Psoas muscle (tissue), 8 donors: ENCODE data around the gene ALK. TPM values are rescaled to one million over a fixed set of nuclear protein-coding genes. Genes with fewer than 3 reads are reported as not detected.

ENCODE experiments used
- ATAC-seq, 4 donors: fragments of 200-7000 bp; cut with Tn5 transposase; one replicate each; pipeline ENCODE4 v1.9.1; 2020; ENCODE audit warnings: moderate library complexity in 3 of 4, mild to moderate bottlenecking in 2 of 4
- DNase-seq, 2 donors: peaks; one replicate each; pipeline ENCODE4 v3.0.0-alpha.2; 2020
- H3K27ac ChIP-seq: fragments of 200-600 bp; one replicate; pipeline ENCODE4 v1.8.0; 2022
- H3K27me3 ChIP-seq, 3 donors: fragments of 200-600 bp in 1 of 3; one replicate each; pipeline versions ENCODE4 v1.6.1 to v1.8.0; 2013 to 2022; ENCODE audit warnings: low read length in 2 of 3, mild to moderate bottlenecking in 2 of 3, moderate library complexity in 1 of 3; ENCODE audit not compliant: insufficient read depth in 3 of 3
- H3K36me3 ChIP-seq, 2 donors: fragments of 200-600 bp in 1 of 2; one replicate each; pipeline versions ENCODE4 v1.6.1 to v1.8.0; 2013 to 2022; ENCODE audit warnings: low read depth in 1 of 2, mild to moderate bottlenecking in 1 of 2, moderate library complexity in 1 of 2; ENCODE audit not compliant: insufficient read depth in 1 of 2
- H3K4me1 ChIP-seq: fragments of 200-600 bp; one replicate; pipeline ENCODE4 v1.8.0; 2022
- H3K4me3 ChIP-seq: fragments of 200-600 bp; one replicate; pipeline ENCODE4 v1.8.0; 2022; ENCODE audit warnings: mild to moderate bottlenecking
- H3K9me3 ChIP-seq: fragments of 200-600 bp; one replicate; pipeline ENCODE4 v1.8.0; 2022
- WGBS, 3 donors: extraction: QIAGEN DNeasy Blood & Tissue Kit; methylation state at CpG; one replicate each; pipeline versions ENCODE4 v1.1.6 to v1.1.7; 2013; 5-methylcytosine and 5-hydroxymethylcytosine counted together
- intact Hi-C, 2 donors: fragments of 100-400 bp; cut with DNase I; formaldehyde crosslinking; loops; one replicate each; pipeline versions ENCODE4 v1.11.0 to v1.14.2; 2022
- polyA plus RNA-seq, 3 donors: library from polyadenylated mRNA; stranded (reverse); fragments of 200-250 nt; gene quantifications; one replicate each; pipeline ENCODE4 v1.2.3, GENCODE V29; 2013
- total RNA-seq, 4 donors: library from RNA; stranded (reverse); fragmentation: NEBNext Ultra II Directional in 2 of 4; extraction: Animal tissue kit (Norgen Biotek cat#: 25700) in 2 of 4; gene quantifications; one replicate each; pipeline versions ENCODE4 v1.2.1 to v1.2.4, GENCODE V29; 2021 to 2023
- TF ChIP-seq, protein P1 (sequence below): fragments of 200-600 bp; IDR thresholded peaks from one replicate; pipeline ENCODE4 v1.8.0; 2022; ENCODE audit warnings: antibody characterized with exemption
- donor health status: healthy with polysubstance abuse.
- donor health status: DM: no; HTN: no; CAD: no; lungs with moderate emphysema.
- donor health status: Bipolar disorder and iron deficiency.
- donor health status: healthy.
- donor health status: DM: yes; HTN: yes; CAD: no.
- donor health status: DM: no; HTN: no; CAD: no.
- donor health status: DM: no; HTN: no; CAD: no.
- donor health status: DM: yes; HTN: yes; CAD: no.

ALK gene
- total and polyA plus RNA-seq, 7 donors: 0.03 to 0.32 (median 0.08) TPM; not detected in 2

- WGBS, 3 donors: 0 to 50% (median 20%) methylated on average over 1 of the region's 1 CpG
- no peak for ATAC-seq
- H3K9me3 ChIP-seq: no peaks in the 10 kb centered on the region
- H3K27ac ChIP-seq: no peak overlapping the region
- no peak for DNase-seq
- H3K36me3 ChIP-seq: no peaks in the 10 kb centered on the region
- no peaks in the 10 kb centered on the region for H3K4me1 ChIP-seq
- intact Hi-C loops: no loop called here
- H3K27me3 ChIP-seq: peaks cover 2 to 8% (median 2%) of the 10 kb centered on the region in 3 donors
- TF ChIP-seq, protein P1, sequence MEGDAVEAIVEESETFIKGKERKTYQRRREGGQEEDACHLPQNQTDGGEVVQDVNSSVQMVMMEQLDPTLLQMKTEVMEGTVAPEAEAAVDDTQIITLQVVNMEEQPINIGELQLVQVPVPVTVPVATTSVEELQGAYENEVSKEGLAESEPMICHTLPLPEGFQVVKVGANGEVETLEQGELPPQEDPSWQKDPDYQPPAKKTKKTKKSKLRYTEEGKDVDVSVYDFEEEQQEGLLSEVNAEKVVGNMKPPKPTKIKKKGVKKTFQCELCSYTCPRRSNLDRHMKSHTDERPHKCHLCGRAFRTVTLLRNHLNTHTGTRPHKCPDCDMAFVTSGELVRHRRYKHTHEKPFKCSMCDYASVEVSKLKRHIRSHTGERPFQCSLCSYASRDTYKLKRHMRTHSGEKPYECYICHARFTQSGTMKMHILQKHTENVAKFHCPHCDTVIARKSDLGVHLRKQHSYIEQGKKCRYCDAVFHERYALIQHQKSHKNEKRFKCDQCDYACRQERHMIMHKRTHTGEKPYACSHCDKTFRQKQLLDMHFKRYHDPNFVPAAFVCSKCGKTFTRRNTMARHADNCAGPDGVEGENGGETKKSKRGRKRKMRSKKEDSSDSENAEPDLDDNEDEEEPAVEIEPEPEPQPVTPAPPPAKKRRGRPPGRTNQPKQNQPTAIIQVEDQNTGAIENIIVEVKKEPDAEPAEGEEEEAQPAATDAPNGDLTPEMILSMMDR: no peak
- H3K4me3 ChIP-seq: no peak overlapping the region
Measured at GRCh38 chr2:29931818-29932217, 10.4 kb upstream of the ALK start.

DNA sequence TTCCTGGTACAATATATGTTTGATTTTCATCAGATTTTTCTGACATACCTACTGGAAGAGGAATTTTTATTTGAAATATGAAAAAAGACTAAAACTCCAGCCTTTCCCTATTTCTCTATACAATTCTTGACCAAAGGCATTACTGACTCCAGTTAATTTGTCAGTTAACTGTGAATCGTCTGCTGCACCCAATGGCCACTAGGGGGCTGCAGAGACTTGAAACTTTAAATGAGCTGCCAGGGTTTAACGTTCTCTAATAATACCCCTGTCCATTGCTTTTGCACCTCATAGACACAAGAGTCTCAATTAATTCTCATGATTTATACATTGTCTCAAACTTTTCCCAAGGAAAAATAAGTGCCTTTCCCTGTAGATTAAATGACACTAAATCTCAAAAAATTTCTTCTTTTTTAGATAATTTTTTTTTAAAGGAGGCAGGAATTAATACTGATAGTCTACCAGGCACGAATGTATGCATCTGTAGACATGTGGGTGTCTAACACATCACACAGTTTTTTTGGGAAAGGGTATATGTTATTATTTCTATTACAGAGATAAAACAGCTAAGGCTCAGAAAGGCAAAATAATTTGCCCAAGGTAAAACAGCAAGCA is 1.8 kb upstream of the ALK start:
- DNase-seq: peak in 1 of 2 donors; percentile 32
- peaks cover under 1 to 60% (median 9%) of the 10 kb centered on the region in 3 donors for H3K27me3 ChIP-seq
- 21 to 25% (median 22%) methylated on average over 3 of the region's 3 CpGs for WGBS, 3 donors
- intact Hi-C loops: loop anchor here (5.0 kb wide), 2 partner anchors 104 to 149 kb away; no protein-coding TSS in a partner anchor
- peaks cover 20% of the 10 kb centered on the region for H3K4me1 ChIP-seq
- no peak overlapping the region for H3K27ac ChIP-seq
- ATAC-seq: peak in 1 of 4 donors; percentile 57
- no peaks in the 10 kb centered on the region for H3K36me3 ChIP-seq
- H3K4me3 ChIP-seq: no peak overlapping the region
- no peaks in the 10 kb centered on the region for H3K9me3 ChIP-seq
- TF ChIP-seq, protein P1: peak; percentile 84

GRCh38 chr2:29922605-29923004 is 1.2 kb upstream of the ALK start:
- H3K9me3 ChIP-seq: no peaks in the 10 kb centered on the region
- intact Hi-C loops: loop anchor here (5.0 kb wide), 2 partner anchors 105 to 150 kb away; no protein-coding TSS in a partner anchor
- peaks cover 20% of the 10 kb centered on the region for H3K4me1 ChIP-seq
- DNase-seq (no peak), ATAC-seq (no peak)
- TF ChIP-seq, protein P1: no peak
- WGBS, 3 donors: 79 to 83% (median 81%) methylated on average over 4 of the region's 4 CpGs
- H3K27me3 ChIP-seq: peaks cover 6 to 66% (median 11%) of the 10 kb centered on the region in 3 donors
- H3K27ac ChIP-seq: no peak overlapping the region
- H3K4me3 ChIP-seq: no peak overlapping the region
- no peaks in the 10 kb centered on the region for H3K36me3 ChIP-seq

GRCh38 chr2:29920631-29921559 is 491 bp downstream of the ALK start:
- Histone ChIP-seq H3K27me3 (peaks cover 6 to 79% (median 15%) of the 10 kb centered on the region in 3 donors), H3K4me3 (peak overlapping the region; percentile 62), H3K36me3 (no peaks in the 10 kb centered on the region), H3K27ac (no peak overlapping the region), H3K9me3 (no peaks in the 10 kb centered on the region), H3K4me1 (peaks cover 20% of the 10 kb centered on the region)
- TF ChIP-seq, protein P1: no peak
- 0 to 2% (median 1%) methylated on average over 62 to 71 of the region's 71 CpGs for WGBS, 3 donors
- peak; percentile 15 to 42 (median 29) for ATAC-seq
- peak in 1 of 2 donors; percentile 20 for DNase-seq
- intact Hi-C loops: loop anchor here (5.0 kb wide), 2 partner anchors 106 to 151 kb away; no protein-coding TSS in a partner anchor
